HG03097 (cell line): Measurements from ENCODE around the gene AGPAT1.
"Not testable (repeated sequence)": the region's sequence is repeated elsewhere in the genome, so short reads cannot be mapped to it uniquely, and the experiment has no call there.

Source experiments
- ATAC-seq: cut with Tn5 transposase; IDR thresholded peaks from one replicate; pipeline ENCODE4 v1.9.1; 2021; ENCODE audit not compliant: unreplicated experiment, low FRiP score

Gene AGPAT1

DNA sequence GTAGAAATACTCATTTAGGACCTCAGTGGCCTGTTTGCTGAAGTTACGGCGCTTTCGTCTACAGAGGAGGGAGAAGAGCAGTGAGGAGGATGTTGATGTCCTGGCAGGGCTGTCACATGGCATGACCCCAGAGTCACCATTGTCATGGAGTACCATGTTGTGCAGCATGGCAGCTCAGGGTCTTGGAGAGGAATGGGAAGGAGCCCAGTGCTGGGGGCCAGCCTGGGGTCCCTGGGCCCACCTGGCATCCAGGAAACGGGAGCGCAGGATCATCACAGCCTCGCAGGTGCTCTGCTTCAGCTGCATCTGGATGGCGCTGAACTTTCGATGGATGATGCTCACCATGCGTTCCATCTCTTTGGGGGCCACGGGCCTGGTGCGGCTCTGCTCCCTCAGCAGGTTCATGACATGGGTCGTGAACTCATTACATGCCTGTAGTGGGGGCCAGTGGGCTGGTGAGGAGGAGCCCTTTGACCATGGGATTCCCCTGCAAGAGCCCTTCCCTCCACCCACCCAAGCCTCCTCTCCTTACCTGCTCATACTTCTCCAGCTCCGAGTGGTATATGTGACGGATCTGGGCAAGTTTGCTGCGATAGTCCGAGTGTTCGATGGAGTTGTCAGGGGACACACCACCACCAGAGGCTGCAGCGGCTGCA is 12.0 kb upstream of the AGPAT1 start:
- not testable (repeated sequence) for ATAC-seq

DNA sequence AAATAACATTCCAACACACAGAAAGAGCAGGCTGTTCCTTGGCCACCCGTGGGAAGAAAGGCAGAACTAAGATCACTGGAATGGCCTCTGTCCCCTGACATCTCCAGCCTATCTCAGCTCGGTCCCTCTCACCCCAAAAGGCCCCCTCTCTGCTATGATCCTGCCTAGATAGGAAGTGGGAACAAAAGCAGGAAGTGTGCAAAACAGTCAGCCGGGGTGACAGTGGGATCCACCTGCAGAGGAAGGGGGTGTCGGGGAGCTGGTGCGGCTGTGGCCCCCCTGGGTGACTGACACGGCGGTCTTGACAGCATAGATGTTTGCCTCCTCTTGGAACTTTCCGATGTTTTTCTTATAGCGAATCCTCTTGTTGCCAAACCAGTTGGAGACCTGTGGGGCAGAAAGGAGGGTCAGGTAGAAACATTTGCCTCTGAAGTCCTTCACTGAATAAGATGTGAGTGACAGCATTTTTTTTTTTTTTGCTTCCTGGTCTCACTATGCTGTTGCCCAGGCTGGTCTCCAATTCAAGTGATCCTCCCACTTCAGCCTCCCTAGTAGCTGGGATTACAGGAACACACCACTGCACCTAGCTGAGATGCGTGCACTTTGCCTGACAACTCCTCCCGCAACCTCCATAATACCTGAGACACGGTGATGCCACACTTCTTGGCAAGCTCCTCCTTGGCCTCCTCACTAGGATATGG is 11.3 kb upstream of the AGPAT1 start:
- ATAC-seq = no peak

- not testable (repeated sequence) for ATAC-seq
These were observed 10.4 kb upstream of the AGPAT1 start for GRCh38 chr6:32186151-32186840.

GRCh38 chr6:32185681-32186131 is 9.8 kb upstream of the AGPAT1 start:
- not testable (repeated sequence) for ATAC-seq

DNA sequence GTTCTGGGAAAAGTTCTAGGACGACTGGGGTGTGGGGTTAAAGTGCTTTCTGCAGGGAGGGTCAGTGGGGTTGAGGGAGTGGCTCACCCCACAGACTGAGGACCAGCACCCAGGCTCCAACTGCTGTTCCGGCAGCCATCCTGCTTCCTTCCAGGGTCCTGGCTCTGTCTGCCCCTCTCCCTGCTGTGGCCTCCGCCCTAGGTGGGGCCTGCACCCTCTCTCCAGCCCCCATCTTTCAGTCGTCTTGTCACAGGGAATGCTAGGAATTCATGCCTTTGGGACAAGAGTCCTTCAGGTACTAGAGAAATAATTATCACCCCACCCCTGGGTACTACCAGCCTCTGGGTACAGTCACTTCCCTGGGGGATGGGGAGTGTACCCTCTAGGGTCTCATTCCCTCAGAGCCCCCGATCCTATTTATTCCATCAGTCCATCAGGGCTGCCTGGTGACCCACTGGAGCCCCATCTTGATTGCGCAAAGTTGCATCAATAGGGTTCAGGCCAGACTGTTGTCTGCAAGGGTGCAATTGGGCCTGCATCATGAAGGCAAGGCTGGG is 8.3 kb upstream of the AGPAT1 start, which contains the start of gene AGER:
Gene AGER, minus strand, starts transcription at position 170 of the 557 bp plus-strand sequence. Its CDS starts 31 bp downstream, at position 139.
- no peak for ATAC-seq

- ATAC-seq = no peak
These were observed 7.7 kb upstream of the AGPAT1 start for GRCh38 chr6:32183483-32184083.

GRCh38 chr6:32183030-32183429 is 7.1 kb upstream of the AGPAT1 start:
- no peak for ATAC-seq

- ATAC-seq = no peak
These were observed 6.7 kb upstream of the AGPAT1 start for GRCh38 chr6:32182555-32182981.

DNA sequence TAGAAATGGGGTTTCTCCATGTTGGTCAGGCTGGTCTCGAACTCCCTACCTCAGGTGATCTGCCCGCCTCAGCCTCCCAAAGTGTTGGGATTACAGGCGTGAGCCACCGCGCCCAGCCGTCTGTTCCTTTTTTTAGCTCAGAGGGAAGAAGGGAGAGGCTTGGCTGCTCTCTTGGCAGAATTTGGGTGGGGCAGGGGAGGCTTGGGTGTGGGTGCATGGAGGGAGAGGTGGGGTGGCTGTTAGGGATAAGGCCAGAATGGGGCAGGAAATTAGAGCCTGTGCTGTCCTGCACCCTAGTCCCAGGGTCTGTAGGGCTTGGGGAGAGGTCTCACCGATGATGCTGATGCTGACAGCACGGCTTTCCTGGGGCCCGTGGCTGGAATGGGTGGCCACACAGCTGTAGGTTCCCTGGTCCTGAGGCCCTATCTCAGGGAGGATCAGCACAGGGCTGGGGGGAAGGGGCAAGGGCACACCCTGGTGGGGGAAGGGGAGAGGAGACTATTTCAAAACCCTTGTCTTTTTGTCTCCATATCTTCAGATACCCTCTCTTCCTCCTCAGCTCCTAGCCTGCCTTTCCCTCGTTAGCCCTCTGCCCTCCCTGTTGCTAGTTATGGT is 6.1 kb upstream of the AGPAT1 start:
- no peak for ATAC-seq

DNA sequence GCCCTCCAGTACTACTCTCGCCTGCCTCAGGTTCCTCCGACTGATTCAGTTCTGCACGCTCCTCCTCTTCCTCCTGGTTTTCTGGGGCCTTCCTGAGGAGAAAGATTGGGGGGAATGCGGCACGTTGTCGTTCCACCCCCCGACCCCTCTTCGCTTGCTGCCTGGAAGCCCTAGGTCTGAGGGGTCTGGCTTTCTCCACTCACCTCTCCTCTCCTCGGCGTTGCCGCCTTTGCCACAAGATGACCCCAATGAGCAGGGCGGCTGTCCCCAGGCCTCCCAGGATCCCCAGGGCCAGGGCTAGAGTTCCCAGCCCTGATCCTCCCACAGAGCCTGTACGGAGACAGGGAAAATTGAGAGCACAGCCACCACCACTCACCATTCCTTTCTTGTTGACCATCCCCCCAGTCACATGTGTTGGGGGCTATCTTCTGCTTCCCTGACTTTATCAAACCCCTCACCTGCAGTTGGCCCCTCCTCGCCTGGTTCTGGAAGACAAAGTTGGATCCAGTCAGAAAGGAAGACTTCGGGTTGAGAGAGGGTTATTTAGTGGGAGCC is 5.3 kb upstream of the AGPAT1 start:
- ATAC-seq = no peak

DNA sequence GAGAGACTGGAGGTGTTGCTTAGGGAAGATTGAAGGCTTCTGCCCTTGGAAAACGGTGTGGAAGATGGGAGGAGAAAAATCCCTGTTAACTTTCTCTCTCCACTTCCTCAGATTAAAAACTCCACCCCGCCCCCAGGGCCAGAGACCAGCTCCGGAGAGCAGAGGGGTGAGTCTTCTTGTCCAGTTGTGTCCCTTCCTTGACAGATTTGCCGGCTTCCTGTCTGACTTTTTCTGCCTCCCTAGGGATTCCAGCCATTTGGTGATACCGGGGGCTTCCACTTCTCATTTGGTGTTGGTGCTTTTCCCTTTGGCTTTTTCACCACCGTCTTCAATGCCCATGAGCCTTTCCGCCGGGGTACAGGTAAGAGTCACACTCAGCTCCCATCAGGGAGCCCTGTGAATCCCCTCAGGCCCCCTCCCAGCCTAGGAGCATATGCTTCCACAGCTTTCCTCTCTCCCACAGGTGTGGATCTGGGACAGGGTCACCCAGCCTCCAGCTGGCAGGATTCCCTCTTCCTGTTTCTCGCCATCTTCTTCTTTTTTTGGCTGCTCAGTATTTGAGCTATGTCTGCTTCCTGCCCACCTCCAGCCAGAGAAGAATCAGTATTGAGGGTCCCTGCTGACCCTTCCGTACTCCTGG is 4.0 kb upstream of the AGPAT1 start:
- no peak for ATAC-seq

DNA sequence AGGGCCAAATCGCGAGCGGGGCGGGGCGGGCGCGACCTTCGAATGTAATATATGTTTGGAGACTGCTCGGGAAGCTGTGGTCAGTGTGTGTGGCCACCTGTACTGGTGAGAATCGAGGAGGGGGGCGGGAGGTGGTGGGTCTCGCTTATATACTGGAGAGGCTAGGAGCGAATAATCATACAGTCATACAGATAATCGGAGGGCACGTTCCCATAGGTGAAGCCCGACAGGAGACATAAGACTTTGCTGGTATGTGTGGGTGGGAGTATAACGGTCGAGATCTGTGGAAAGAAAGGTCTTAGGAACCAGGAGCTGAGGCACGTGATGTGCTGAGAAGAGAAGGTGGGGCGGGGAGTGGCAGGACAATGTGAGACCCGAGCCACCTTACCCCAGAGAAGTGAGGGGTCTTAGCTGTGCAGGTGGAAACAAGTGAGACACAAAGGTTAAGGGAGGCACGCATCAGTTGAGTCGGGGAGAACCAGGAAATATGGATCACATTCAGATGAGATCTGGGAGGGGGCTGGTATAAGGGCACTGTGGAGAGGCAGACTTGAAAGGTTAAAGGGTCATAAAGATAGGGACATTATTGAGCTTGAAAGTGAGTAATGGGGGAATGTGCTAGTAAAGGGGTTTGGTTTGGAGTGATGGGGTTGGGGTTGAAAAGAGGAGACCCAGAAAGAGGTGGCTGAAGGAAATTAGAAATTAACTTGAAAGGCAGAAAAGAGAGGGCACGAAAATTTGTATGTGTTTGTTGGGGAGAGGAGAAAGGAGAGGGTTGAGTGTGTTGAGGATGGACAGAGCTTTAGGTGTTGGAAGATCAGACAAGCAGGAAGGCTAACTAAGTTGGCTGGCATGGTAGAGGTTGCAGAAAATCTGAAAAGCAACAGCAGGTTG is 2.9 kb upstream of the AGPAT1 start:
- ATAC-seq = no peak

DNA sequence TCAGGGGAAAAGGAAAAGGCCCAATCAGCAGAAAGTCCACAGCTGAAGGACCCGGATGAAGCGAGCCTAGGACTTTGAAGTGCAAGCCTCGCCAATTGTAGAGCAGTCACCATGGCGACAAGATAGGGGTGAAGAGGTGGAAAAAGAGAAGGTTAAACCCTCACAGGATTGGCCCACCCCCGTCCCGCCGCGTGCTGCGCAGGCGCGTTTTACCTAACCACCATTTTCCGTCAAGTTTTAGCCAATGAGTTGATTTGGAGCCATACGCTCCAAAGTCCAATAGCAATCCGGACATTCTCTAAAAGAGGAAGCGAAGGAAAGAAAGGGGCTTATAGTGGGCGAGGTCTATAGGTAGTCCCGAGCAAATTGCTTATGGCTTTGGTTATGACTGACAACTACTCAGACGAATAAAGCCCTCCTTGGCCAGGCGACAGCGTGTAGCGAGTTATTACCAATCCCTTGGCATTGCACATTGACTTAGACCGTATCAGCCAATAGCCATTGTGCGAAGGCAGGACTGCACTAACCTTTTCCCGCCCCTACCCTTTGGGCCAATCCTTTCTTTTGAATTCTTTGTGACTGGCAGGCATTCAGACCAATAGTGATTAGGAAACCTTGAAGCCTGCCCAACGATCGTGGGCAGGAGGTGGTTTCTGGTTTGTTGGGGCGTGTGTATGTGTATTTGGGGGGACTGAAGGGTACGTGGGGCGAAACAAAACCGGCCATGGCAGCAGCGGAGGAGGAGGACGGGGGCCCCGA is 2.1 kb upstream of the AGPAT1 start, which contains the start of gene RNF5:
Gene RNF5, plus strand, starts transcription at position 618 of the 759 bp plus-strand sequence. Its CDS starts 107 bp downstream, at position 725.
- ATAC-seq = peak; percentile 80

- ATAC-seq = peak; percentile 6
These were observed 1.4 kb upstream of the AGPAT1 start for GRCh38 chr6:32177183-32177787.

DNA sequence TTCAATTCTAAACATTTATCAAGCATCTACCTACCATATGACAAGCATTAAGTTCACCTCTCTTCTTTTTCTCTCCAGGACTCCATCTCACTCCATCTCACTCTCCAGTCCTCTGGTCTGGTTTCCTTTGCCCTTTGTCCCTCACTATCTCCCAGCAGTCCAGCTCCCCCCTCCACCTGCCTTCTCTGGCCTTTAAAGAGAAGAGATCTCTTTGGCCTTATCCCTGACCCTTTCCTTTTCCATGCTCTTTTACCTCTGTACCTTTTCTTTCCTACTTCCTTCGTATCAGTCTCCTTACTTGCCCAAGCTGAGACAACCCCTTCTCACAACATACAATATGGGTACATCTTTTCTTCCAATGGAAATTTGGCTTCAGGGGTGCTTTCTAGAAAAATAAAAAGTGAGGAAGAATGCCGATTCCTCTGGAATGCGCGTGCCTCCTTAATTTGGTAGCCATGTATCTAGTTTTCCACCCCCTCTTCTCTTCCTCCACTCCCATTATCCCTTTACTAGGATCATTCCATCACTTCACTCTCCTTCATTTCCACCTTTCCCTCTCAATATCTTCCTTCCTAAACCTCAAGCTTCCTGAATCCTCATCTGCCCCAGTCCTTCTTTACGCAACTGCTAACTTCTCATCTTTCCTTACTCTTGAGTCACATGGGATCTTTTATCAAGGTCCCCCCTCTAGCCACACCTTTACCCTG is 745 bp upstream of the AGPAT1 start:
- ATAC-seq = no peak

GRCh38 chr6:32175322-32175710 is 568 bp downstream of the AGPAT1 start:
- ATAC-seq = no peak

GRCh38 chr6:32174416-32174815 is 1.5 kb downstream of the AGPAT1 start:
- ATAC-seq = no peak
